Activated naive CD8-positive, alpha-beta T cell treated with anti-CD3 and anti-CD28 coated beads, Interleukin-2, amount 50 U/mL, for 24 hours (primary cell): ENCODE data around the gene CORO2A.
"Not testable (repeated sequence)": the region's sequence is repeated elsewhere in the genome, so short reads cannot be mapped to it uniquely, and the experiment has no call there.

ENCODE experiments used
- ATAC-seq: fragments of 150-1000 bp; cut with Tn5 transposase; one replicate; pipeline ENCODE4 v1.10.0; 2021
- DNase-seq: peaks from one replicate; pipeline ENCODE4 v3.0.0; 2021
- H3K27ac Mint-ChIP-seq: one replicate; pipeline ENCODE4 v1.8.0; 2021; ENCODE audit warnings: mild to moderate bottlenecking, mixed read lengths
- H3K27me3 Mint-ChIP-seq: one replicate; pipeline ENCODE4 v1.8.0; 2021; ENCODE audit warnings: mixed read lengths
- H3K36me3 Mint-ChIP-seq: one replicate; pipeline ENCODE4 v1.8.0; 2021; ENCODE audit warnings: low read depth, mixed read lengths
- H3K4me1 Mint-ChIP-seq: one replicate; pipeline ENCODE4 v1.8.0; 2021; ENCODE audit warnings: mixed read lengths
- H3K4me3 Mint-ChIP-seq: one replicate; pipeline ENCODE4 v1.8.0; 2021; ENCODE audit warnings: mild to moderate bottlenecking, moderate library complexity, mixed read lengths
- H3K9me3 Mint-ChIP-seq: one replicate; pipeline ENCODE4 v1.8.0; 2021; ENCODE audit warnings: mixed read lengths

Gene CORO2A

GRCh38 chr9:98118640-98119601 lies 73.5 kb downstream of the CORO2A start, which contains the start of gene TRIM14:
TRIM14 (minus strand) TSS chr9:98119222; CDS start chr9:98119188, 34 bp downstream.
- ATAC-seq (peak; percentile 55), DNase-seq (peak; percentile 71)
- Mint-ChIP-seq H3K36me3 (peaks cover 14% of the 10 kb centered on the region), H3K4me1 (peaks cover 37% of the 10 kb centered on the region), H3K9me3 (no peaks in the 10 kb centered on the region), H3K4me3 (peak within 1 kb of the TSS; percentile 89), H3K27me3 (no peaks in the 10 kb centered on the region), H3K27ac (peak within 1 kb of the TSS; percentile 96)

- peaks cover 40% of the 10 kb centered on the region for H3K4me1 Mint-ChIP-seq
- DNase-seq (peak; percentile 36), ATAC-seq (peak; percentile 77)
- no peaks in the 10 kb centered on the region for H3K9me3 Mint-ChIP-seq
- peak overlapping the region; percentile 89 for H3K4me3 Mint-ChIP-seq
- no peaks in the 10 kb centered on the region for H3K27me3 Mint-ChIP-seq
- peak overlapping the region; percentile 96 for H3K27ac Mint-ChIP-seq
- H3K36me3 Mint-ChIP-seq = peaks cover 14% of the 10 kb centered on the region
These were observed 74.3 kb downstream of the CORO2A start for GRCh38 chr9:98117984-98118639.

GRCh38 chr9:98117097-98117496 lies 75.3 kb downstream of the CORO2A start:
- H3K4me3 Mint-ChIP-seq, H3K27ac Mint-ChIP-seq, H3K9me3 Mint-ChIP-seq, ATAC-seq, DNase-seq, H3K27me3 Mint-ChIP-seq: not testable (repeated sequence)
- Mint-ChIP-seq H3K4me1 (peaks cover 45% of the 10 kb centered on the region), H3K36me3 (peaks cover 16% of the 10 kb centered on the region)

GRCh38 chr9:98109052-98109451 lies 83.4 kb downstream of the CORO2A start:
- Mint-ChIP-seq H3K4me1 (peaks cover 76% of the 10 kb centered on the region), H3K4me3 (no peak overlapping the region), H3K36me3 (peaks cover 55% of the 10 kb centered on the region)

GRCh38 chr9:98108531-98109031 lies 83.9 kb downstream of the CORO2A start:
- DNase-seq = no peak
- H3K36me3 Mint-ChIP-seq = peaks cover 55% of the 10 kb centered on the region

More at GRCh38 chr9:98109052-98109451, 83.4 kb downstream of the CORO2A start:
- peak overlapping the region; percentile 83 for H3K27ac Mint-ChIP-seq
- H3K9me3 Mint-ChIP-seq = no peaks in the 10 kb centered on the region
- ATAC-seq (no peak), DNase-seq (no peak)
- no peaks in the 10 kb centered on the region for H3K27me3 Mint-ChIP-seq

GRCh38 chr9:98107926-98108325 lies 84.5 kb downstream of the CORO2A start:
- no peak for DNase-seq
- H3K27me3 Mint-ChIP-seq = no peaks in the 10 kb centered on the region
- no peaks in the 10 kb centered on the region for H3K9me3 Mint-ChIP-seq
- H3K36me3 Mint-ChIP-seq = peaks cover 55% of the 10 kb centered on the region
- H3K4me3 Mint-ChIP-seq = no peak overlapping the region
- peak overlapping the region; percentile 83 for H3K27ac Mint-ChIP-seq
- ATAC-seq = no peak
- peaks cover 84% of the 10 kb centered on the region for H3K4me1 Mint-ChIP-seq

More at GRCh38 chr9:98108531-98109031, 83.9 kb downstream of the CORO2A start:
- Mint-ChIP-seq H3K9me3 (no peaks in the 10 kb centered on the region), H3K27ac (peak overlapping the region; percentile 83), H3K27me3 (no peaks in the 10 kb centered on the region), H3K4me3 (peak overlapping the region; percentile 25), H3K4me1 (peaks cover 80% of the 10 kb centered on the region)
- ATAC-seq = peak; percentile 84

- no peak overlapping the region for H3K27ac Mint-ChIP-seq
- H3K27me3 Mint-ChIP-seq = no peaks in the 10 kb centered on the region
- no peaks in the 10 kb centered on the region for H3K9me3 Mint-ChIP-seq
- DNase-seq (no peak), ATAC-seq (no peak)
- no peak overlapping the region for H3K4me3 Mint-ChIP-seq
- H3K36me3 Mint-ChIP-seq = peaks cover 44% of the 10 kb centered on the region
- peaks cover 93% of the 10 kb centered on the region for H3K4me1 Mint-ChIP-seq
These were observed 87.4 kb downstream of the CORO2A start for GRCh38 chr9:98105006-98105405.

- Mint-ChIP-seq H3K36me3 (peaks cover 44% of the 10 kb centered on the region), H3K27me3 (no peaks in the 10 kb centered on the region), H3K27ac (peak overlapping the region; percentile 72), H3K4me1 (peaks cover 93% of the 10 kb centered on the region), H3K9me3 (no peaks in the 10 kb centered on the region), H3K4me3 (no peak overlapping the region)
- DNase-seq (no peak), ATAC-seq (no peak)
These were observed 88.0 kb downstream of the CORO2A start for GRCh38 chr9:98104445-98104881.

GRCh38 chr9:98101868-98102273 lies 90.6 kb downstream of the CORO2A start:
- H3K27me3 Mint-ChIP-seq = no peaks in the 10 kb centered on the region
- peaks cover 88% of the 10 kb centered on the region for H3K4me1 Mint-ChIP-seq
- H3K27ac Mint-ChIP-seq = peak overlapping the region; percentile 63
- H3K36me3 Mint-ChIP-seq = peaks cover 44% of the 10 kb centered on the region
- H3K4me3 Mint-ChIP-seq = peak overlapping the region; percentile 17
- ATAC-seq (peak; percentile 99), DNase-seq (peak; percentile 63)
- H3K9me3 Mint-ChIP-seq = no peaks in the 10 kb centered on the region

- Mint-ChIP-seq H3K4me1 (peaks cover 84% of the 10 kb centered on the region), H3K36me3 (peaks cover 40% of the 10 kb centered on the region), H3K4me3 (peak overlapping the region; percentile 17), H3K9me3 (no peaks in the 10 kb centered on the region), H3K27ac (peak overlapping the region; percentile 63), H3K27me3 (no peaks in the 10 kb centered on the region)
- DNase-seq (no peak), ATAC-seq (no peak)
These were observed 91.0 kb downstream of the CORO2A start for GRCh38 chr9:98101416-98101815.

- DNase-seq (no peak), ATAC-seq (no peak)
- Mint-ChIP-seq H3K4me3 (no peak overlapping the region), H3K4me1 (peaks cover 75% of the 10 kb centered on the region), H3K27me3 (no peaks in the 10 kb centered on the region), H3K36me3 (peaks cover 35% of the 10 kb centered on the region), H3K27ac (peak overlapping the region; percentile 80), H3K9me3 (no peaks in the 10 kb centered on the region)
These were observed 92.0 kb downstream of the CORO2A start for GRCh38 chr9:98100456-98100855.

GRCh38 chr9:98099898-98100297 lies 92.5 kb downstream of the CORO2A start:
- H3K4me3 Mint-ChIP-seq = no peak overlapping the region
- peaks cover 34% of the 10 kb centered on the region for H3K36me3 Mint-ChIP-seq
- H3K27ac Mint-ChIP-seq = peak overlapping the region; percentile 80
- no peaks in the 10 kb centered on the region for H3K9me3 Mint-ChIP-seq
- ATAC-seq (no peak), DNase-seq (no peak)
- no peaks in the 10 kb centered on the region for H3K27me3 Mint-ChIP-seq
- peaks cover 73% of the 10 kb centered on the region for H3K4me1 Mint-ChIP-seq

GRCh38 chr9:98099346-98099745 lies 93.1 kb downstream of the CORO2A start:
- Mint-ChIP-seq H3K9me3 (no peaks in the 10 kb centered on the region), H3K36me3 (peaks cover 36% of the 10 kb centered on the region), H3K27me3 (no peaks in the 10 kb centered on the region), H3K4me3 (no peak overlapping the region), H3K27ac (no peak overlapping the region), H3K4me1 (peaks cover 70% of the 10 kb centered on the region)
- ATAC-seq = no peak
- DNase-seq = no peak

- H3K27me3 Mint-ChIP-seq = no peaks in the 10 kb centered on the region
- DNase-seq (no peak), ATAC-seq (peak; percentile 34)
- peak overlapping the region; percentile 52 for H3K27ac Mint-ChIP-seq
- peaks cover 41% of the 10 kb centered on the region for H3K36me3 Mint-ChIP-seq
- no peak overlapping the region for H3K4me3 Mint-ChIP-seq
- peaks cover 60% of the 10 kb centered on the region for H3K4me1 Mint-ChIP-seq
- H3K9me3 Mint-ChIP-seq = no peaks in the 10 kb centered on the region
These were observed 94.6 kb downstream of the CORO2A start for GRCh38 chr9:98097836-98098235.
